Nephron (organoid): ENCODE measurements around the gene ADARB1.
A peak's percentile ranks its signal among the peaks of the same experiment; 100 is the strongest.

Source experiments
- H3K27ac Mint-ChIP-seq, 3 experiments: 2 replicates each; pipeline ENCODE4 v1.8.0; 2020; ENCODE audit warnings: mixed read lengths in 3 of 3, mild to moderate bottlenecking in 2 of 3, moderate library complexity in 1 of 3
- H3K27me3 Mint-ChIP-seq: 2 replicates; pipeline ENCODE4 v1.8.0; 2021; ENCODE audit warnings: low read depth, mild to moderate bottlenecking, moderate library complexity, mixed read lengths
- H3K36me3 Mint-ChIP-seq: 2 replicates; pipeline ENCODE4 v1.8.0; 2020; ENCODE audit warnings: low read depth, mixed read lengths
- H3K4me1 Mint-ChIP-seq: 2 replicates; pipeline ENCODE4 v1.8.0; 2020; ENCODE audit warnings: mixed read lengths
- H3K4me3 Mint-ChIP-seq, 3 experiments: 2 replicates each; pipeline ENCODE4 v1.8.0; 2020; ENCODE audit warnings: mild to moderate bottlenecking in 3 of 3, mixed read lengths in 3 of 3, moderate library complexity in 2 of 3
- H3K9me3 Mint-ChIP-seq: 2 replicates; pipeline ENCODE4 v1.8.0; 2020; ENCODE audit warnings: mixed read lengths
- CTCF ChIP-seq, 3 experiments: fragments of 200-600 bp; sonication (generic); IDR thresholded peaks; one replicate each; pipeline ENCODE4 v1.5.0; 2021; ENCODE audit warnings: antibody characterized with exemption in 3 of 3; ENCODE audit not compliant: unreplicated experiment in 3 of 3

The ADARB1 gene

GRCh38 chr21:45074818-45075595 is 627 bp downstream of the ADARB1 start:
- Mint-ChIP-seq H3K27me3 (peaks cover 28% of the 10 kb centered on the region), H3K27ac (peak overlapping the region; percentile 46 to 74 (median 72)), H3K36me3 (no peaks in the 10 kb centered on the region), H3K4me1 (peaks cover 24% of the 10 kb centered on the region), H3K9me3 (no peaks in the 10 kb centered on the region), H3K4me3 (peak overlapping the region; percentile 82 to 91 (median 87))
- TF ChIP-seq CTCF (IDR thresholded peaks at IDR 0.05; ENCODE audit: unreplicated experiment in 3 of 3): no peak

GRCh38 chr21:45075596-45076244 is 1.3 kb downstream of the ADARB1 start:
- Mint-ChIP-seq H3K27me3 (peaks cover 28% of the 10 kb centered on the region), H3K36me3 (no peaks in the 10 kb centered on the region), H3K4me3 (peak overlapping the region; percentile 82 to 91 (median 87)), H3K27ac (peak overlapping the region; percentile 46 to 74 (median 72)), H3K4me1 (peaks cover 26% of the 10 kb centered on the region), H3K9me3 (no peaks in the 10 kb centered on the region)
- no peak for TF ChIP-seq CTCF (IDR thresholded peaks at IDR 0.05; ENCODE audit: unreplicated experiment in 3 of 3)

- H3K36me3 Mint-ChIP-seq: no peaks in the 10 kb centered on the region
- H3K4me1 Mint-ChIP-seq: peaks cover 31% of the 10 kb centered on the region
- no peaks in the 10 kb centered on the region for H3K9me3 Mint-ChIP-seq
- peak overlapping the region; percentile 82 to 91 (median 87) for H3K4me3 Mint-ChIP-seq
- H3K27me3 Mint-ChIP-seq: peaks cover 28% of the 10 kb centered on the region
- TF ChIP-seq CTCF (IDR thresholded peaks at IDR 0.05; ENCODE audit: unreplicated experiment in 3 of 3): no peak
- peak overlapping the region in 2 of 3 experiments; percentile 72 to 74 for H3K27ac Mint-ChIP-seq
Observed at GRCh38 chr21:45076245-45076711, 1.9 kb downstream of the ADARB1 start.

GRCh38 chr21:45078371-45078770 is 4.0 kb downstream of the ADARB1 start:
- TF ChIP-seq CTCF (IDR thresholded peaks at IDR 0.05; ENCODE audit: unreplicated experiment in 3 of 3): no peak
- no peak overlapping the region for H3K27ac Mint-ChIP-seq
- H3K36me3 Mint-ChIP-seq: no peaks in the 10 kb centered on the region
- no peaks in the 10 kb centered on the region for H3K9me3 Mint-ChIP-seq
- peaks cover 40% of the 10 kb centered on the region for H3K4me1 Mint-ChIP-seq
- H3K27me3 Mint-ChIP-seq: peaks cover 32% of the 10 kb centered on the region
- H3K4me3 Mint-ChIP-seq: no peak overlapping the region

GRCh38 chr21:45078877-45079281 is 4.5 kb downstream of the ADARB1 start:
- TF ChIP-seq CTCF (IDR thresholded peaks at IDR 0.05; ENCODE audit: unreplicated experiment in 3 of 3): no peak
- H3K27ac Mint-ChIP-seq: no peak overlapping the region
- H3K4me1 Mint-ChIP-seq: peaks cover 36% of the 10 kb centered on the region
- H3K27me3 Mint-ChIP-seq: peaks cover 28% of the 10 kb centered on the region
- no peaks in the 10 kb centered on the region for H3K36me3 Mint-ChIP-seq
- H3K9me3 Mint-ChIP-seq: no peaks in the 10 kb centered on the region
- no peak overlapping the region for H3K4me3 Mint-ChIP-seq
